GM12878 (cell line): ENCODE data around the gene ATG3. TPM values are rescaled to one million over a fixed set of nuclear protein-coding genes. Genes with fewer than 3 reads are reported as not detected.
A peak's percentile ranks its signal among the peaks of the same experiment; 100 is the strongest.

Source experiments
- ATAC-seq: fragments of 200-7000 bp; cut with Tn5 transposase; 3 replicates; pipeline ENCODE4 v1.9.1; 2020; ENCODE audit warnings: mild to moderate bottlenecking, moderate library complexity
- BruUV-seq: library from RNA; stranded (reverse); fragments of 400-500 nt; replicated peaks from 2 replicates; lab custom pipeline; 2021; lab: Mats Ljungman, UMichigan
- CTCF ChIA-PET: fragments of 300-600 bp; sonication (Branson Sonifier 250); formaldehyde crosslinking; extraction: SDS; loops from one replicate; lab custom pipeline; 2021; ENCODE audit warnings: inconsistent platforms; lab: Yijun Ruan, JAX
- POLR2A ChIA-PET: fragments of 350-600 bp; formaldehyde crosslinking; extraction: SDS; loops from one replicate; lab custom pipeline; 2021; ENCODE audit warnings: inconsistent platforms; lab: Charles Lee
- RAD21 ChIA-PET: fragments of 300-600 bp; sonication (Branson Sonifier 250); formaldehyde crosslinking; loops from one replicate; lab custom pipeline; 2023; ENCODE audit warnings: antibody characterized with exemption; ENCODE audit not compliant: unreplicated experiment; lab: Charles Lee
- SMC1A ChIA-PET: fragments of 300-600 bp; sonication (Branson Sonifier 250); formaldehyde crosslinking; loops from one replicate; lab custom pipeline; 2023; ENCODE audit not compliant: unreplicated experiment, uncharacterized antibody; lab: Charles Lee
- DNase-seq: peaks from one replicate; pipeline ENCODE4 v3.0.0-alpha.2; 2011; ENCODE audit warnings: low read depth, low spot score
- FAIRE-seq: peaks from 3 replicates; lab custom pipeline; 2011; peaks lifted over from hg19 to GRCh38; lab: Jason Lieb, UNC
- H2AFZ ChIP-seq: 2 replicates; pipeline ENCODE4 v1.6.0; 2011; ENCODE audit warnings: low read depth, low read length, control low read depth; ENCODE audit not compliant: control insufficient read depth
- H3K27ac ChIP-seq: 2 replicates; pipeline ENCODE4 v1.5.1; 2011; ENCODE audit warnings: control low read depth; ENCODE audit not compliant: control insufficient read depth, insufficient read depth
- H3K27me3 ChIP-seq, 2 experiments: replicated peaks in 1 of 2; 2 replicates each; pipeline versions ENCODE4 v1.6.0 to v1.6.1; 2011; ENCODE audit warnings: low read length in 1 of 2; ENCODE audit not compliant: control insufficient read depth in 2 of 2, insufficient read depth in 2 of 2
- H3K36me3 ChIP-seq, 2 experiments: 2 replicates each; pipeline ENCODE4 v1.5.1; 2011; ENCODE audit warnings: low read length in 1 of 2; ENCODE audit not compliant: control insufficient read depth in 2 of 2, insufficient read depth in 2 of 2
- H3K4me1 ChIP-seq: 2 replicates; pipeline ENCODE4 v1.6.1; 2011; ENCODE audit warnings: mild to moderate bottlenecking, low read length, moderate library complexity, mixed read lengths; ENCODE audit not compliant: control insufficient read depth, insufficient read depth
- H3K4me2 ChIP-seq: 2 replicates; pipeline ENCODE4 v1.6.0; 2011; ENCODE audit warnings: control low read depth; ENCODE audit not compliant: control insufficient read depth, insufficient read depth
- H3K4me3 ChIP-seq: fragments of 200-600 bp; sonication (generic); 2 replicates; pipeline ENCODE4 v1.5.1; 2016
- H3K79me2 ChIP-seq: 2 replicates; pipeline ENCODE4 v1.6.0; 2011; ENCODE audit warnings: low read length; ENCODE audit not compliant: control insufficient read depth, insufficient read depth
- H3K9ac ChIP-seq: 2 replicates; pipeline ENCODE4 v1.8.0; 2011; ENCODE audit warnings: low read length, control low read depth, mixed read lengths; ENCODE audit not compliant: control insufficient read depth, insufficient read depth
- H3K9me3 ChIP-seq: replicated peaks from 3 replicates; pipeline ENCODE4 v1.5.1; 2011; ENCODE audit warnings: mild to moderate bottlenecking, low read length; ENCODE audit not compliant: control insufficient read depth, insufficient read depth
- H4K20me1 ChIP-seq: 2 replicates; pipeline ENCODE4 v1.6.0; 2011; ENCODE audit not compliant: control insufficient read depth, insufficient read depth
- CREB1 ChIP-seq: IDR thresholded peaks from 2 replicates; pipeline ENCODE4 v1.6.1; 2012; ENCODE audit warnings: low read depth, mild to moderate bottlenecking, inconsistent platforms
- HDAC6 ChIP-seq: fragments of 200-600 bp; sonication (generic); IDR thresholded peaks from one replicate; pipeline ENCODE4 v1.8.0; 2017; ENCODE audit warnings: antibody characterized with exemption; ENCODE audit not compliant: unreplicated experiment
- HDGF ChIP-seq: fragments of 450-650 bp; IDR thresholded peaks from 2 replicates; pipeline ENCODE4 v1.6.1; 2016; ENCODE audit warnings: antibody characterized with exemption
- JUND ChIP-seq: IDR thresholded peaks from 2 replicates; pipeline ENCODE4 v1.6.1; 2012; ENCODE audit warnings: low read depth, mild to moderate bottlenecking, low read length, improper control_type of control experiment, moderate library complexity
- NR2F1 ChIP-seq: fragments of 450-650 bp; conservative IDR thresholded peaks from 2 replicates; pipeline ENCODE4 v1.6.1; 2017; ENCODE audit warnings: mild to moderate bottlenecking
- PAX8 ChIP-seq: fragments of 450-650 bp; IDR thresholded peaks from 2 replicates; pipeline ENCODE4 v1.6.1; 2017; ENCODE audit warnings: mild to moderate bottlenecking, moderate library complexity
- RAD51 ChIP-seq: fragments of 450-650 bp; IDR thresholded peaks from 2 replicates; pipeline ENCODE4 v1.6.1; 2016; ENCODE audit warnings: moderate library complexity, mild to moderate bottlenecking, inconsistent platforms
- RELA ChIP-seq: fragments of 450-650 bp; IDR thresholded peaks from 2 replicates; pipeline ENCODE4 v1.8.0; 2014; ENCODE audit warnings: borderline replicate concordance; ENCODE audit not compliant: partially characterized antibody
- SUPT20H ChIP-seq: IDR thresholded peaks from 2 replicates; pipeline ENCODE4 v1.6.1; 2011; ENCODE audit warnings: low read depth, mild to moderate bottlenecking, low read length, moderate library complexity, borderline replicate concordance; ENCODE audit not compliant: control insufficient read depth
- TCF12 ChIP-seq: IDR thresholded peaks from 2 replicates; pipeline ENCODE4 v1.6.1; 2011; ENCODE audit warnings: low read depth, mild to moderate bottlenecking, low read length
- WGBS: methylation state at CpG from one replicate; pipeline ENCODE4 v1.1.6; 2016; ENCODE audit warnings: low lambda C conversion rate; ENCODE audit not compliant: insufficient replicate concordance, insufficient coverage; ENCODE audit errors: missing lambda C conversion rate; 5-methylcytosine and 5-hydroxymethylcytosine counted together
- in situ Hi-C: fragments of 300-500 bp; cut with MboI; formaldehyde crosslinking; loops from 9 replicates; pipeline ENCODE4 v1.14.3; 2018; ENCODE audit warnings: mixed read lengths
- intact Hi-C: fragments of 100-400 bp; cut with micrococcal nuclease; formaldehyde crosslinking; loops from one replicate; pipeline ENCODE4 v1.14.2; 2022; ENCODE audit not compliant: unreplicated experiment
- polyA plus RNA-seq, 11 experiments: library from polyadenylated mRNA; depleted of rRNA in 4 of 11; unstranded in 6 of 11; stranded (reverse) in 5 of 11; fragments of >200 nt; fragmentation: Nextera tagmentation in 4 of 11; fragmentation: Illumina TruSeq in 1 of 11; extraction: Ambion mirVana in 4 of 11; extraction: Trizol in 1 of 11; gene quantifications; 1 replicate in 1 of 11; 2 replicates in 10 of 11; pipeline versions ENCODE4 v1.2.1 to v1.2.3, GENCODE V29; 2011 to 2016; ENCODE audit warnings: inconsistent platforms in 2 of 11, missing spikeins in 2 of 11, low read depth in 1 of 11
- total RNA-seq, 4 experiments: library from RNA; depleted of rRNA in 3 of 4; stranded (reverse); fragments of >200 nt in 3 of 4; fragmentation: Illumina TruSeq in 1 of 4; extraction: Trizol in 1 of 4; gene quantifications; 2 replicates each; pipeline versions ENCODE4 v1.2.1 to v1.2.3, GENCODE V29; 2013 to 2021
- TF ChIP-seq, protein P1 (sequence below): IDR thresholded peaks from 2 replicates; pipeline ENCODE4 v1.6.1; 2012; ENCODE audit warnings: improper control_type of control experiment, low read depth, low read length; ENCODE audit not compliant: insufficient replicate concordance

The ATG3 gene
- total and polyA plus RNA-seq, 10 of the 15 experiments (the other 5 are each of a cell fraction or from before 2014, with no cell fraction given): 49.8 to 97.0 (median 63.6) TPM

DNA sequence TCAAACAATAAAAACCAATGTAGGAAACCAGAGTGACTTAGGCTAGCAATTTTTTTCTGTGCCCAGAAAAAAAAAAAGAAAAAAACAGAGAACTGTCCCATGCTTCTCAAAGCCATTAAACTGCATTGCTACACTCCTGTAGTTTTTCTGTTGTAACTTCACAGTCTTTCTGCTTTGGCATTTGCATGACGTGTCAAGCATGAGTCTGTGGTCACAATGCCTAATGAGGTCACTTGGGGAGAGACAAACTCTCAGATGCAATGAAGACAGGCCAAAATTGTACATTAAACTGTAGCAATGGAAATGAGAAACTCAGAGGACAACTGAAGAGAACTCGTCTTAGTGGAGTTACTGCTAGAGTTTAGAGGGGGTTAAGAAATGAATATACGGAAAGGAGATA lies 48.4 kb upstream of the ATG3 start:
- in situ Hi-C loops: no loop called here
- no peak; the same call in 2 of the 3 replicates for ATAC-seq
- Histone ChIP-seq H3K27ac (no peak overlapping the region), H3K9me3 (no peaks in the 10 kb centered on the region), H3K4me2 (no peak overlapping the region), H3K36me3 (no peaks in the 10 kb centered on the region), H3K4me3 (no peak overlapping the region), H2AFZ (no peak overlapping the region), H3K9ac (no peak overlapping the region), H3K79me2 (no peaks in the 10 kb centered on the region), H3K27me3 (peaks cover 0 to 11% of the 10 kb centered on the region in 2 experiments; a peak in 2 of 4 replicates), H4K20me1 (no peaks in the 10 kb centered on the region), H3K4me1 (no peaks in the 10 kb centered on the region)
- DNase-seq: no peak
- SMC1A ChIA-PET: no interaction called here
- 49% methylated on average over 3 of the region's 3 CpGs for WGBS
- RAD21 ChIA-PET: no interaction called here
- intact Hi-C loops: no loop called here
- no peak for TF ChIP-seq SUPT20H
- no peak for TF ChIP-seq NR2F1
- TF ChIP-seq HDAC6: no peak
- TF ChIP-seq CREB1: 0 out of 2 replicates have a peak, but pooled peaks have one; percentile 46
- TF ChIP-seq TCF12: no peak
- no peak for TF ChIP-seq RELA
- no peak for TF ChIP-seq RAD51
- no peak for TF ChIP-seq JUND
- TF ChIP-seq PAX8: no peak
- no TSS peak for BruUV-seq
- FAIRE-seq: no peak
- POLR2A ChIA-PET: no interaction called here
- CTCF ChIA-PET: no interaction called here

DNA sequence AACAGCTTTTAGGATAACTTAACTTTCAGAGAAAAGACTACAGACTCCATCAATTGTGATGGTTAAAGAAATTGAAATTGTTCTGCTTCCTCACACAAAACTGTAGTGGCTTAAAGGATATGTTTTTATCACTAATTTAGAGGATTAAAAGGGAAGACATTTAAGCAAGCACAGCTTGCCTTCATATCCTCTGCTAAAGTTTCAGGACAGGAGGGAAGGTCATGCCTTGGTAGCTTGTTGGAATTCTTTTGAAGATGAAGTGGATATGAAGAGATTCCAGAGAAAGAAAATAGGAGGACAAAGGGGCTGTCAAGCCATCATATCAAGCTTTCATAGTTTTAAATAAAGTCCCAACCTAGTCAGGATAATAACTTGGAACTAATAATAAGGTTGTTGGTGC lies 46.1 kb upstream of the ATG3 start:
- POLR2A ChIA-PET: no interaction called here
- BruUV-seq: no TSS peak
- peaks cover 6% of the 10 kb centered on the region for H3K4me1 ChIP-seq
- H3K4me2 ChIP-seq: no peak overlapping the region
- no peaks in the 10 kb centered on the region for H4K20me1 ChIP-seq
- no peak overlapping the region for H3K4me3 ChIP-seq
- RAD21 ChIA-PET: no interaction called here
- no peaks in the 10 kb centered on the region for H3K79me2 ChIP-seq
- no peak for DNase-seq
- no peaks in the 10 kb centered on the region for H3K36me3 ChIP-seq
- H3K9ac ChIP-seq: no peak overlapping the region
- SMC1A ChIA-PET: interaction anchor here (1.1 kb wide), 2 partner anchors 34 to 99 kb away, joined by 3 to 4 read pairs; no protein-coding TSS in a partner anchor
- ATAC-seq: no peak
- no peaks in the 10 kb centered on the region for H3K9me3 ChIP-seq
- CTCF ChIA-PET: interaction anchor here (1.1 to 1.9 kb wide), 2 partner anchors 14 to 26 kb away, joined by 3 to 8 read pairs; no protein-coding TSS in a partner anchor
- in situ Hi-C loops (no loop called here), intact Hi-C loops (no loop called here)
- H2AFZ ChIP-seq: no peak overlapping the region
- FAIRE-seq: no peak
- H3K27me3 ChIP-seq: peaks cover 0 to 6% of the 10 kb centered on the region in 2 experiments; a peak in 2 of 4 replicates
- no peak overlapping the region for H3K27ac ChIP-seq
- TF ChIP-seq, protein P1, sequence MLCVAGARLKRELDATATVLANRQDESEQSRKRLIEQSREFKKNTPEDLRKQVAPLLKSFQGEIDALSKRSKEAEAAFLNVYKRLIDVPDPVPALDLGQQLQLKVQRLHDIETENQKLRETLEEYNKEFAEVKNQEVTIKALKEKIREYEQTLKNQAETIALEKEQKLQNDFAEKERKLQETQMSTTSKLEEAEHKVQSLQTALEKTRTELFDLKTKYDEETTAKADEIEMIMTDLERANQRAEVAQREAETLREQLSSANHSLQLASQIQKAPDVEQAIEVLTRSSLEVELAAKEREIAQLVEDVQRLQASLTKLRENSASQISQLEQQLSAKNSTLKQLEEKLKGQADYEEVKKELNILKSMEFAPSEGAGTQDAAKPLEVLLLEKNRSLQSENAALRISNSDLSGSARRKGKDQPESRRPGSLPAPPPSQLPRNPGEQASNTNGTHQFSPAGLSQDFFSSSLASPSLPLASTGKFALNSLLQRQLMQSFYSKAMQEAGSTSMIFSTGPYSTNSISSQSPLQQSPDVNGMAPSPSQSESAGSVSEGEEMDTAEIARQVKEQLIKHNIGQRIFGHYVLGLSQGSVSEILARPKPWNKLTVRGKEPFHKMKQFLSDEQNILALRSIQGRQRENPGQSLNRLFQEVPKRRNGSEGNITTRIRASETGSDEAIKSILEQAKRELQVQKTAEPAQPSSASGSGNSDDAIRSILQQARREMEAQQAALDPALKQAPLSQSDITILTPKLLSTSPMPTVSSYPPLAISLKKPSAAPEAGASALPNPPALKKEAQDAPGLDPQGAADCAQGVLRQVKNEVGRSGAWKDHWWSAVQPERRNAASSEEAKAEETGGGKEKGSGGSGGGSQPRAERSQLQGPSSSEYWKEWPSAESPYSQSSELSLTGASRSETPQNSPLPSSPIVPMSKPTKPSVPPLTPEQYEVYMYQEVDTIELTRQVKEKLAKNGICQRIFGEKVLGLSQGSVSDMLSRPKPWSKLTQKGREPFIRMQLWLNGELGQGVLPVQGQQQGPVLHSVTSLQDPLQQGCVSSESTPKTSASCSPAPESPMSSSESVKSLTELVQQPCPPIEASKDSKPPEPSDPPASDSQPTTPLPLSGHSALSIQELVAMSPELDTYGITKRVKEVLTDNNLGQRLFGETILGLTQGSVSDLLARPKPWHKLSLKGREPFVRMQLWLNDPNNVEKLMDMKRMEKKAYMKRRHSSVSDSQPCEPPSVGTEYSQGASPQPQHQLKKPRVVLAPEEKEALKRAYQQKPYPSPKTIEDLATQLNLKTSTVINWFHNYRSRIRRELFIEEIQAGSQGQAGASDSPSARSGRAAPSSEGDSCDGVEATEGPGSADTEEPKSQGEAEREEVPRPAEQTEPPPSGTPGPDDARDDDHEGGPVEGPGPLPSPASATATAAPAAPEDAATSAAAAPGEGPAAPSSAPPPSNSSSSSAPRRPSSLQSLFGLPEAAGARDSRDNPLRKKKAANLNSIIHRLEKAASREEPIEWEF: no peak
- TF ChIP-seq HDGF: no peak
